SK-N-SH (cell line): Measurements from ENCODE around the gene TCIRG1. TPM values are rescaled to one million over a fixed set of nuclear protein-coding genes. Genes with fewer than 3 reads are reported as not detected.

Experiments used
- CTCF ChIA-PET: fragments of 300-600, 350-600 bp; formaldehyde crosslinking; extraction: SDS; loops from one replicate; lab custom pipeline; 2021; lab: Yijun Ruan, JAX
- POLR2A ChIA-PET: fragments of 350-600 bp; sonication (Branson Sonifier 250); formaldehyde crosslinking; extraction: SDS; loops from one replicate; lab custom pipeline; 2020; ENCODE audit warnings: antibody characterized with exemption, inconsistent platforms; lab: Yijun Ruan, JAX
- DNase-seq: peaks from one replicate; pipeline ENCODE4 v3.0.0; 2012
- H2AFZ ChIP-seq: fragments of 200-600 bp; sonication (generic); 2 replicates; pipeline ENCODE4 v1.8.1; 2016; ENCODE audit warnings: antibody characterized with exemption, mild to moderate bottlenecking, low read depth
- H3F3A ChIP-seq: fragments of 200-600 bp; sonication (generic); replicated peaks from 2 replicates; pipeline ENCODE3; 2016; ENCODE audit warnings: antibody characterized with exemption, mild to moderate bottlenecking; ENCODE audit not compliant: insufficient read depth
- H3K27ac ChIP-seq, 2 experiments: fragments of 200-500 bp in 1 of 2; fragments of 200-600 bp in 1 of 2; sonication (Bioruptor generic) in 1 of 2; sonication (generic), shearing (Covaris generic) in 1 of 2; 2 replicates each; pipeline versions ENCODE4 v1.5.1 to v1.6.1; 2014 to 2016; ENCODE audit warnings: low read depth in 2 of 2, inconsistent platforms in 1 of 2, low read length in 1 of 2, mild to moderate bottlenecking in 1 of 2, mixed read lengths in 1 of 2
- H3K27me3 ChIP-seq: fragments of 200-600 bp; sonication (generic), shearing (Covaris generic); 2 replicates; pipeline ENCODE4 v1.6.1; 2016; ENCODE audit warnings: mixed run types; ENCODE audit not compliant: insufficient read depth
- H3K36me3 ChIP-seq, 2 experiments: fragments of 200-500 bp in 1 of 2; fragments of 200-600 bp in 1 of 2; sonication (Bioruptor generic) in 1 of 2; sonication (generic) in 1 of 2; replicated peaks in 1 of 2; 2 replicates each; pipeline versions ENCODE3 to v1.5.1; 2014 to 2016; ENCODE audit warnings: low read length in 1 of 2, mild to moderate bottlenecking in 1 of 2; ENCODE audit not compliant: insufficient read depth in 2 of 2, control insufficient read depth in 1 of 2
- H3K4me1 ChIP-seq, 2 experiments: fragments of 200-500 bp in 1 of 2; fragments of 200-600 bp in 1 of 2; sonication (Bioruptor generic) in 1 of 2; sonication (generic), shearing (Covaris generic) in 1 of 2; 2 replicates each; pipeline versions ENCODE4 v1.5.1 to v1.6.1; 2014 to 2016; ENCODE audit warnings: low read depth in 1 of 2, low read length in 1 of 2, mixed run types in 1 of 2; ENCODE audit not compliant: insufficient read depth in 2 of 2, control insufficient read depth in 1 of 2
- H3K4me2 ChIP-seq: fragments of 200-600 bp; sonication (generic), shearing (Covaris generic); 2 replicates; pipeline ENCODE4 v1.6.1; 2017; ENCODE audit warnings: mixed run types
- H3K4me3 ChIP-seq, 2 experiments: fragments of 200-500 bp in 1 of 2; fragments of 200-600 bp in 1 of 2; sonication (Bioruptor generic) in 1 of 2; sonication (generic), shearing (Covaris generic) in 1 of 2; 2 replicates each; pipeline versions ENCODE4 v1.5.1 to v1.8.1; 2014 to 2016; ENCODE audit warnings: low read depth in 2 of 2, inconsistent platforms in 1 of 2, low read length in 1 of 2, mild to moderate bottlenecking in 1 of 2, mixed read lengths in 1 of 2, moderate library complexity in 1 of 2
- H3K79me2 ChIP-seq: fragments of 200-600 bp; sonication (generic); 2 replicates; pipeline ENCODE4 v1.8.1; 2017; ENCODE audit warnings: mild to moderate bottlenecking; ENCODE audit not compliant: insufficient read depth
- H3K9ac ChIP-seq: fragments of 200-600 bp; sonication (generic); 2 replicates; pipeline ENCODE4 v1.6.1; 2017; ENCODE audit warnings: mixed run types
- H3K9me2 ChIP-seq: fragments of 200-600 bp; sonication (generic); 2 replicates; pipeline ENCODE4 v1.6.1; 2017; ENCODE audit warnings: mixed run types
- H3K9me3 ChIP-seq: fragments of 200-600 bp; sonication (generic); 2 replicates; pipeline ENCODE4 v1.6.1; 2017; ENCODE audit warnings: mixed run types, mild to moderate bottlenecking, moderate library complexity
- H4K20me1 ChIP-seq: fragments of 200-600 bp; sonication (generic); 2 replicates; pipeline ENCODE4 v1.6.1; 2017; ENCODE audit warnings: mild to moderate bottlenecking, mixed run types; ENCODE audit not compliant: insufficient read depth
- CHD2 ChIP-seq: fragments of 150-350 bp; IDR thresholded peaks from 2 replicates; pipeline ENCODE4 v1.6.1; 2018; ENCODE audit warnings: low read length; ENCODE audit not compliant: partially characterized antibody
- EP300 ChIP-seq, 2 experiments: IDR thresholded peaks; 2 replicates each; pipeline versions ENCODE4 v1.4.0 to v1.6.1; 2012; ENCODE audit warnings: borderline replicate concordance in 1 of 2, low read depth in 1 of 2, low read length in 1 of 2
- EZH2phosphoT487 ChIP-seq: fragments of 200-600 bp; sonication (generic); IDR thresholded peaks from 2 replicates; pipeline ENCODE4 v1.6.1; 2017; ENCODE audit warnings: low read depth, mixed run types, mild to moderate bottlenecking, antibody characterized with exemption, moderate library complexity, borderline replicate concordance
- FOXJ3 ChIP-seq: sonication (generic); formaldehyde crosslinking; IDR thresholded peaks from 2 replicates; pipeline ENCODE4 v1.5.1; 2020; ENCODE audit warnings: mild to moderate bottlenecking, missing genetic modification reagents
- NFIC ChIP-seq: IDR thresholded peaks from 2 replicates; pipeline ENCODE4 v1.4.0; 2012; ENCODE audit warnings: borderline replicate concordance
- RCOR1 ChIP-seq: fragments of 150-350 bp; IDR thresholded peaks from 2 replicates; pipeline ENCODE4 v1.6.1; 2017; ENCODE audit warnings: antibody characterized with exemption, low read length
- WGBS: methylation state at CpG from one replicate; pipeline ENCODE4 v1.1.6; 2017; ENCODE audit warnings: low lambda C conversion rate; 5-methylcytosine and 5-hydroxymethylcytosine counted together
- polyA plus RNA-seq, 3 experiments: library from polyadenylated mRNA; depleted of rRNA; stranded (reverse); fragments of >200 nt; gene quantifications; 2 replicates each; pipeline ENCODE4 v1.2.3, GENCODE V29; 2012
- TF ChIP-seq, protein P1 (sequence below): IDR thresholded peaks from 2 replicates; pipeline ENCODE4 v1.4.0; 2012; ENCODE audit warnings: low read depth, borderline replicate concordance
- TF ChIP-seq, protein P2 (sequence below): IDR thresholded peaks from 2 replicates; pipeline ENCODE4 v1.6.1; 2012; ENCODE audit warnings: mild to moderate bottlenecking, low read depth, low read length, moderate library complexity
- TF ChIP-seq, protein P3 (sequence below): IDR thresholded peaks from 2 replicates; pipeline ENCODE4 v1.4.0; 2012; ENCODE audit warnings: low read depth, borderline replicate concordance
- TF ChIP-seq, protein P4 (sequence below): fragments of 150-350 bp; IDR thresholded peaks from 2 replicates; pipeline ENCODE4 v1.6.1; 2016; ENCODE audit warnings: mild to moderate bottlenecking, low read depth, low read length

The TCIRG1 gene
- polyA plus RNA-seq, 1 of the 3 experiments (the other 2 are of a cell fraction), result 0.58 TPM

DNA sequence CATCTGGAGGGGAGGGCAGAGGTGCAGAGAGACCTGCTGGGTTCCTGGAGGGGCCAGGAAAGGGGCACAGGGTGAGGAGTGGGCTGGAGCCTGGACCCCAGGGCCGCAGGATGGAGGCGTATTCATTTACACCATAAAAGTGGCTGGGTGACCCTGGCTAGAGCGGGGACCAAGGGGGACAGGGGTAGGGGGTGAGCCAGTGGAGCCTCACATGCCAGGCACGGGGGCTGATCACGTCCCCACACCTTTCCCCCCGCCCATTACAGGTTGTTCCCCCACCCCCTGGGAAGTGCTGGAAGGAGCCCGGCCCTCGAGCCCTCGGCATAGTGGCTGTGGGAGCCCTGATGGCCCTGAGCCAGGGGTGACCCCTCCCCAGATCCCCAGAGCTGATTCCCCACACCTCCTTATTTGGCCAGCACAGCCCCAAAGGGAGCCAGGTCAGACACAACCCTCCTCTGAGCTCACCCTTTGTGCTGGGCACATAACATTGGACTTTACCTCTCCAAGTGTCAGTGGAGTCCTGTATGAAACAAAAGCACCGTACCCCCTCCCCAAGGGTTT lies 781 bp downstream of the TCIRG1 start:
- POLR2A ChIA-PET, result no interaction called here
- Histone ChIP-seq H4K20me1 (no peaks in the 10 kb centered on the region), H2AFZ (peak overlapping the region; percentile 86; the same call in 1 of the 2 replicates), H3F3A (peaks cover 6% of the 10 kb centered on the region), H3K4me1 (peaks cover 12 to 20% of the 10 kb centered on the region in 2 experiments; a peak in 2 of 4 replicates), H3K9me2 (no peaks in the 10 kb centered on the region), H3K9me3 (no peaks in the 10 kb centered on the region), H3K36me3 (peaks cover 3 to 6% of the 10 kb centered on the region in 2 experiments), H3K27me3 (no peaks in the 10 kb centered on the region), H3K9ac (peak overlapping the region; percentile 64; the same call in 1 of the 2 replicates), H3K4me2 (no peak overlapping the region), H3K4me3 (no peak overlapping the region), H3K79me2 (no peaks in the 10 kb centered on the region), H3K27ac (peak overlapping the region; percentile 44 to 53; a peak in 2 of 4 replicates)
- WGBS, result 74% methylated on average over 4 of the region's 10 CpGs
- TF ChIP-seq NFIC (no peak), FOXJ3 (CRISPR knock-in tag) (no peak), RCOR1 (no peak), EZH2phosphoT487 (no peak), EP300 (IDR thresholded peaks at IDR 0.05; ENCODE audit: borderline replicate concordance in 1 of 2, low read depth in 1 of 2, low read length in 1 of 2) (no peak), CHD2 (no peak)
- TF ChIP-seq, protein P1, sequence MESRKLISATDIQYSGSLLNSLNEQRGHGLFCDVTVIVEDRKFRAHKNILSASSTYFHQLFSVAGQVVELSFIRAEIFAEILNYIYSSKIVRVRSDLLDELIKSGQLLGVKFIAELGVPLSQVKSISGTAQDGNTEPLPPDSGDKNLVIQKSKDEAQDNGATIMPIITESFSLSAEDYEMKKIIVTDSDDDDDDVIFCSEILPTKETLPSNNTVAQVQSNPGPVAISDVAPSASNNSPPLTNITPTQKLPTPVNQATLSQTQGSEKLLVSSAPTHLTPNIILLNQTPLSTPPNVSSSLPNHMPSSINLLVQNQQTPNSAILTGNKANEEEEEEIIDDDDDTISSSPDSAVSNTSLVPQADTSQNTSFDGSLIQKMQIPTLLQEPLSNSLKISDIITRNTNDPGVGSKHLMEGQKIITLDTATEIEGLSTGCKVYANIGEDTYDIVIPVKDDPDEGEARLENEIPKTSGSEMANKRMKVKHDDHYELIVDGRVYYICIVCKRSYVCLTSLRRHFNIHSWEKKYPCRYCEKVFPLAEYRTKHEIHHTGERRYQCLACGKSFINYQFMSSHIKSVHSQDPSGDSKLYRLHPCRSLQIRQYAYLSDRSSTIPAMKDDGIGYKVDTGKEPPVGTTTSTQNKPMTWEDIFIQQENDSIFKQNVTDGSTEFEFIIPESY, result no peak
- TF ChIP-seq, protein P2, sequence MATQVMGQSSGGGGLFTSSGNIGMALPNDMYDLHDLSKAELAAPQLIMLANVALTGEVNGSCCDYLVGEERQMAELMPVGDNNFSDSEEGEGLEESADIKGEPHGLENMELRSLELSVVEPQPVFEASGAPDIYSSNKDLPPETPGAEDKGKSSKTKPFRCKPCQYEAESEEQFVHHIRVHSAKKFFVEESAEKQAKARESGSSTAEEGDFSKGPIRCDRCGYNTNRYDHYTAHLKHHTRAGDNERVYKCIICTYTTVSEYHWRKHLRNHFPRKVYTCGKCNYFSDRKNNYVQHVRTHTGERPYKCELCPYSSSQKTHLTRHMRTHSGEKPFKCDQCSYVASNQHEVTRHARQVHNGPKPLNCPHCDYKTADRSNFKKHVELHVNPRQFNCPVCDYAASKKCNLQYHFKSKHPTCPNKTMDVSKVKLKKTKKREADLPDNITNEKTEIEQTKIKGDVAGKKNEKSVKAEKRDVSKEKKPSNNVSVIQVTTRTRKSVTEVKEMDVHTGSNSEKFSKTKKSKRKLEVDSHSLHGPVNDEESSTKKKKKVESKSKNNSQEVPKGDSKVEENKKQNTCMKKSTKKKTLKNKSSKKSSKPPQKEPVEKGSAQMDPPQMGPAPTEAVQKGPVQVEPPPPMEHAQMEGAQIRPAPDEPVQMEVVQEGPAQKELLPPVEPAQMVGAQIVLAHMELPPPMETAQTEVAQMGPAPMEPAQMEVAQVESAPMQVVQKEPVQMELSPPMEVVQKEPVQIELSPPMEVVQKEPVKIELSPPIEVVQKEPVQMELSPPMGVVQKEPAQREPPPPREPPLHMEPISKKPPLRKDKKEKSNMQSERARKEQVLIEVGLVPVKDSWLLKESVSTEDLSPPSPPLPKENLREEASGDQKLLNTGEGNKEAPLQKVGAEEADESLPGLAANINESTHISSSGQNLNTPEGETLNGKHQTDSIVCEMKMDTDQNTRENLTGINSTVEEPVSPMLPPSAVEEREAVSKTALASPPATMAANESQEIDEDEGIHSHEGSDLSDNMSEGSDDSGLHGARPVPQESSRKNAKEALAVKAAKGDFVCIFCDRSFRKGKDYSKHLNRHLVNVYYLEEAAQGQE, result no peak
- TF ChIP-seq, protein P3, sequence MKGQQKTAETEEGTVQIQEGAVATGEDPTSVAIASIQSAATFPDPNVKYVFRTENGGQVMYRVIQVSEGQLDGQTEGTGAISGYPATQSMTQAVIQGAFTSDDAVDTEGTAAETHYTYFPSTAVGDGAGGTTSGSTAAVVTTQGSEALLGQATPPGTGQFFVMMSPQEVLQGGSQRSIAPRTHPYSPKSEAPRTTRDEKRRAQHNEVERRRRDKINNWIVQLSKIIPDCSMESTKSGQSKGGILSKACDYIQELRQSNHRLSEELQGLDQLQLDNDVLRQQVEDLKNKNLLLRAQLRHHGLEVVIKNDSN, result no peak
- TF ChIP-seq, protein P4, sequence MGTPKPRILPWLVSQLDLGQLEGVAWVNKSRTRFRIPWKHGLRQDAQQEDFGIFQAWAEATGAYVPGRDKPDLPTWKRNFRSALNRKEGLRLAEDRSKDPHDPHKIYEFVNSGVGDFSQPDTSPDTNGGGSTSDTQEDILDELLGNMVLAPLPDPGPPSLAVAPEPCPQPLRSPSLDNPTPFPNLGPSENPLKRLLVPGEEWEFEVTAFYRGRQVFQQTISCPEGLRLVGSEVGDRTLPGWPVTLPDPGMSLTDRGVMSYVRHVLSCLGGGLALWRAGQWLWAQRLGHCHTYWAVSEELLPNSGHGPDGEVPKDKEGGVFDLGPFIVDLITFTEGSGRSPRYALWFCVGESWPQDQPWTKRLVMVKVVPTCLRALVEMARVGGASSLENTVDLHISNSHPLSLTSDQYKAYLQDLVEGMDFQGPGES, result no peak
- CTCF ChIA-PET, result no interaction called here
- peak; percentile 51 for DNase-seq
